HG02763 (cell line): ENCODE data around the gene ITPK1.

Source experiments
- ATAC-seq: cut with Tn5 transposase; IDR thresholded peaks from one replicate; pipeline ENCODE4 v1.9.1; 2021; ENCODE audit warnings: mild to moderate bottlenecking, moderate library complexity; ENCODE audit not compliant: unreplicated experiment

ITPK1 gene

DNA sequence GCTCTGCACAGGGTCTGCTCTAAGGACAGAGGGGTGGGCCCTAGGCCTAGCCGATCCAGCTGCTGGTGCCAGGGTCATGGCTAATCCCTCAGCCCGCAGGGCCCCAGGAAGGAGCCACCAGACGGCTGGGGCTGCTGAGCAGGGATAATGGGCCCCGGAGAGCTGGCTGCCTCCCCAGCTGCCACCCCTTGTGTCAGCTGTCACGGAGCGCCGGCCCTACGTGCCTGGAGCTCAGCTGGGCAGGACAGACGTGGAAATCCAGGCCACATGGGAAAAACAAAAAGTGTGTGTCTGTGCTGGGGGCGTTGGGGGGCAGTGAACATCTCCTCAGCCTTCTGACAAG is 156.6 kb downstream of the ITPK1 start:
- no peak for ATAC-seq

- no peak for ATAC-seq
These were observed 157.1 kb downstream of the ITPK1 start for GRCh38 chr14:92958373-92959188.

GRCh38 chr14:92956961-92957360 is 158.8 kb downstream of the ITPK1 start:
- no peak for ATAC-seq

- no peak for ATAC-seq
These were observed 160.3 kb downstream of the ITPK1 start for GRCh38 chr14:92955381-92955780.

GRCh38 chr14:92954933-92955332 is 160.8 kb downstream of the ITPK1 start:
- no peak for ATAC-seq

DNA sequence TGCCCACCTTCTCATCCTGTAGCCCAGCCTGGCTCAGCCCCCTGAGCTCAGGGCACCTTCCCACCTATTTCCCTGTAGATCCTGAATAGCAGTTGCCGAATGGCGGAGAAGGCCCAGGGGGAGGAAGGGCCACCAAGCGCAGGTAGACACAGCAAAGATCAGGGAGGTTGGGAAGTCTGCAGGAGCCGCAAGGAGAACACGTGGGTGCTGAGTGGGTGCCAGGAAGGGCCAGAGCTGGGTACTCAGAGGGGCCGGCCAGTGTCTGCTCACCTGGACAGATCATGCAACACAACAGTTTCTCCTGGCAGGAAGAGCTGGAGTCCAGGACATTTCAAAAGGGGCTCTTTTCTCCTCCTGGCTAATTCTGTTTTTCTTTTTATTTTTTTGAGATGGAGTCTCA is 162.2 kb downstream of the ITPK1 start:
- no peak for ATAC-seq

DNA sequence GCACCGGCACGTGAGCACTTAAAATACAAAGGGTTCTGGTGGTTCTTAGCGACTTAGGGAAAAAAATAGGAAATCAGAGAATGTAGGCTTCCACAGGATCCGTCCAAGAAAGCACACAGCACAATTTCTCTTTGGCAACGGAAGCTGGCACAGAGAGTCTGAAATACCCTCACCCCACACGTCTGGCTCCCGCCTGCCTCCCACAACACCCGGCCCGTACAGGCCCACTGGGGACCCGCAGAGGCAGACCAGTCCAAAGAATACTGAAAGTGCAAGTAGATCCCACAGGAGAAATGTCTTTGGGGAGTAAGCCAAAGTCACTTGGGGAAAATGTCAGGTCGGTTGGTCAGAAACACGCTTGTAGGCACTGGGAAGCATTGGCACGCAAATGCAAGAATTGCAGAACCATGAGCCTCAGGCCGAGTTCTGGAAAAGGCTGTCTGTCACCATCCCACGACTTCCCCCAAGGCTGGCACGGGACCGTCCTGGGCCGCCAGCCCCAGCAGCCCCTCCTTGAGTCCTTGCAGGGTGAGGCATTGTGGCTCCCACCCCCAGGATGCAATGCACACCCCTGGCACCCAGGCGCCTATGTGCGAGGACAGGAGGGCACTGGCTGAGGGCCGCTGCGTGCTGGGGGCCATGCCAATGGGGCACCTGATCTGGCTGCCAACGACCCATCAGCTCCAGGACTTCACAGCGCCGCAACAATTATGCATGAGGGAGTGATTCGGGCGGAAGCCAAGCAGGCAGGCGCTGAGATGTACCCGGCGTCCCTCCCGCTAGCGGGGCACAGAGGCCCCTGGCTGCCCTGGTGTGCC is 163.0 kb downstream of the ITPK1 start:
- ATAC-seq = no peak

DNA sequence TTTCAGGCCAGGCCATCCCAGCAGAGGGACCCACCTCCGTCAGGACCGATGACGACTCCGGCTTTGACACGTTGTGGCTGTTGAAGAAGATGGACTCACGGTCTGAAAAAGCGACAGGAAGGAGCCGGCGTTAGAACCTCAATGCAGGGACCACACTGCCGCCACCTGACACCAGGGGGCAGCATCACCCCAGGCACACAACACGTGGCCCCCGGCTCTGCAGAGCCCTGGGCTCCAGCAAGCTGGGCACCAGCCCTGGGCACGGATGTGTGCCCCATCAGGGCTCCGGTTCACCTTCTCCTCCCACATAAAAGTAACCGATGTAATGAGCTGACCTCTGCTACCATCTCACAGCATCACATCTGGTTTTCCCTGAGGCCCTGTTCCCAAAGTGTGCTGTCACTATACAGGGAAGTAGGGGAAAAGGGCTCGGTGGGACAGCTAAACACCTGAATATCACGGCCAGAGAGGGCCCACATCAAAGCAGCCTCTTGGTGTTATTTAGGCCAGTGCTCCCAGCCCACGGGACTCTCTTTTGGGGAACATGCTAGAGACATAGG is 163.7 kb downstream of the ITPK1 start:
- peak; percentile 74 for ATAC-seq

GRCh38 chr14:92951261-92951660 is 164.5 kb downstream of the ITPK1 start:
- no peak for ATAC-seq

DNA sequence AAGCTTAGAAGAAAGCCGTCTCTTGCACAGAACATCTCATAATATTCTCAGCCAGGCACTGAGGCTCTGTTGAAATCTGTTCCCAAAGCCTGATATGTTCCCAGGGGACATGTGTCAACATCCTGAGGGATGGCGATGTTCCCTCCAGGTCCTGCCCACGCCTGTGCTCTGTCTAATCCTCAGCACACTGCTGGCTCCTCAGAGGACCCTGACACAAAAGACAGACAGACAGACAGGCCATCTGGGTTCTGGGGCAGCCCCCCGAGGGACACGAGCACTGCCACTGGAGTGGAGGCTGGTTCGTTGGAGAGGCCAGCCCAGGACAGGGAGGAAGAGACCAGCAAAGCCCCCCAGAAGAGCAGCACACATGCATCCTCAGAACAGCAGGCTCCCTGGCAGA is 165.0 kb downstream of the ITPK1 start:
- ATAC-seq = no peak

DNA sequence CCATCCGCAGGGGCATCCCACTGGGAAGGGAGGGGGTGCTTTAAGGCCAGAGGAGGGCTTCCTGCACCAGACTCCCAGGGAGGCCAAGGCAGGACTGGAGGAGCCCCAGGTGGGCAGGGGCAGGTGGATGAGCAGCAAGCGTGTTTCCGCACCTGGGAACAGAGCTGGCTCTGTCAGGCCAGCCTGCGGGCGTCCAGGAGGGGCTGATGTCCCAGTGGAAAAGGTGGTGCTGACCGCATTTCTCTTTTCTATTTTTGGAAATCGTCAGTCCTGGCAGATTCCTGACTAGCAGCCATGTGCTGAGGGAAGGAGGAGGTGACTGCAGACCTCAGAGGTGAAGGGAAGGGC is 165.6 kb downstream of the ITPK1 start:
- no peak for ATAC-seq

GRCh38 chr14:92949496-92950192 is 166.1 kb downstream of the ITPK1 start:
- ATAC-seq = no peak

- ATAC-seq = no peak
These were observed 167.1 kb downstream of the ITPK1 start for GRCh38 chr14:92948647-92949046.

DNA sequence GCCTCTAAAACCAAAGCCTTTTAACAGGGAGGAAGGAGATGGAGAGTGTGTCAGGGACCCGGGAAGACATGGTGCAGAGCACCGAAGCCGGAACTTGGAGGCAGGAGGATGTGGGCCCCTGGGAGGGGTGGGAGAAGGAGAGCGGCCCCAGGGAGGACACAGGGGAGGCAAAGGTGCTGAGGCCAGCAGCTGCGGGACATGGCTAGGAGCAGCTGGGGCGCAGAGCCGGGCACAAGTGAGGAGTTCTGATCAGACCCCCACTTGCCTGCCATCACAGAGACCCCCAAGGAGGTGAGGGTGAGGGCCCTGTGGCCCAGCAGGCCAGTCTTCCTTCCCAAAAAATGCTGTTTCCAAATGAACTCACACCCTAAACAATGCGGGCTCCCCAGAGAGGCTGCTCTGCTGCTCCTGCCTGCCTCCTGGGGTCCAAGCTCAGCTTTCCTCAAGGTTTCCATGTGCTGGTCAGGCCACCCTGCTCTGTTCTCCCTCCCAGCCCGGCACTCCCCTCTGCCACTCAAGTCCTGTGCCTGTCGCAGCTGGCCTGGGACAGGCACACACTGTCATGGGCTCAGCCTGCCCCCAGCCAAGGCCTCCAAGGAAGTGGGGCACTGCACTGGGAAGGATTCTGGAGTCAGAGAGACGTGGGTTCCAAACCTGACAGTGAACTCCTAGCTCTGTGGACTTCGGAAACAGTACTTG is 168.7 kb downstream of the ITPK1 start:
- no peak for ATAC-seq

DNA sequence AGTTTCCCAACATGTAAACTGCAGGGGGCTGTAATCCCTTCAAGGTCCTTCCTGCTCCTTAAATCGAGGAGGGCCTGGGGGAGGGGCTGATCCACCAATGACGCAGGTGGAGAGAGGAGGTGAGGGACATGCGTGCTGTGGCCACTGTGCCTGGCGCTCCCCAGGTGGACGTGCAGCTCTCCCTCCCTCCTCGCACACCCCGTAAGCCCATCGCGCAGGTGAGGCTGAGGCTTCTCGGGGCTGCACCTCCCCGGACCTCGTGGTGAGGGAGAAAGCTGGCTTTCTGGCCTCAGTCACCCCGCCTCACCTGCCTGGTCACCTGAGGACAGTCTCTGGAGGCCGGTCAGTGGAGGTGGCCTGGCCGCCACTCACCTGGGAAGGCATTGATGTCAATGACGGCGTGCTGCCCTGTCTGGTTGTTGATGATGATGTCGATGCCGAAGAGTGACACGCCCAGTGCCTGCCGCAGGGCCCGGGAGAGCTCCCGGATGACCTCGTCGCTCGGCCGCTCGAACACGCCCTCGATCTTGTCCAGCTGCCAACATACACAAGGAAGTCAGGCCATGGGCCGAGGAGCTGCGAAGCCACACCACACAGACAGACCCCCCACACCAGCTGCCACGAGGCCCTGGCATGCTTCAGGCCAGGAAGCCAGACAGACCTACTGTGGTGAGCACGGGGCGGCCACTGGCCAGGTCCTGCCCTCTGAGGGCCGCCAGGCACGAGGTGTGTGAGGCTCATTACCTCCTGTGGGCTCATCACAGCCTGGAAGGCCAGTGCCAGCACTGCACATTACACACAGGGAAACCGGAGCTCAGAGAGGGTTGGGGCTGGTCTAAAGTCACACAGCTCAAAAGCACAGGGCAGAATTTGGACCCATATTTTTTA is 169.5 kb downstream of the ITPK1 start:
- no peak for ATAC-seq

- no peak for ATAC-seq
These were observed 170.2 kb downstream of the ITPK1 start for GRCh38 chr14:92945544-92945943.

DNA sequence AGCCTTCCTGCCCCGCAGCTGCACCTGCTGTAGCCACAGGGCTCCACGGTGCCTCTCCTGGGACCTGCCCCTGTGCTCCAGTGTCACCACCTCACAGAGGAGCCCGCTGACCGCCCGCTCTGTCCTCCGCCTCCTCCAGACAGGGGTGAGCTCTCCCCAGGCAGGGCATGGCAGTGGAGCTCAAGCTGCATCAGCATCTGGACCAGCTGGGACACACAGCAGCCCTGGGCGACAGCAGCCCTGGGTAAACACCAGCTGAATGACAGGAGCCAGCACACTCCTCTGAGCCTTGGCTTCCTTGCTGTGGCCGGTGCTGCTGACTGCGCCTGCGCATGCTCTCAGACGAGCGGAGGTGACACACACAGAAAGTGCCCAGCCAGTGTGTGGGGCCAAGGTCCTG is 170.7 kb downstream of the ITPK1 start:
- no peak for ATAC-seq

DNA sequence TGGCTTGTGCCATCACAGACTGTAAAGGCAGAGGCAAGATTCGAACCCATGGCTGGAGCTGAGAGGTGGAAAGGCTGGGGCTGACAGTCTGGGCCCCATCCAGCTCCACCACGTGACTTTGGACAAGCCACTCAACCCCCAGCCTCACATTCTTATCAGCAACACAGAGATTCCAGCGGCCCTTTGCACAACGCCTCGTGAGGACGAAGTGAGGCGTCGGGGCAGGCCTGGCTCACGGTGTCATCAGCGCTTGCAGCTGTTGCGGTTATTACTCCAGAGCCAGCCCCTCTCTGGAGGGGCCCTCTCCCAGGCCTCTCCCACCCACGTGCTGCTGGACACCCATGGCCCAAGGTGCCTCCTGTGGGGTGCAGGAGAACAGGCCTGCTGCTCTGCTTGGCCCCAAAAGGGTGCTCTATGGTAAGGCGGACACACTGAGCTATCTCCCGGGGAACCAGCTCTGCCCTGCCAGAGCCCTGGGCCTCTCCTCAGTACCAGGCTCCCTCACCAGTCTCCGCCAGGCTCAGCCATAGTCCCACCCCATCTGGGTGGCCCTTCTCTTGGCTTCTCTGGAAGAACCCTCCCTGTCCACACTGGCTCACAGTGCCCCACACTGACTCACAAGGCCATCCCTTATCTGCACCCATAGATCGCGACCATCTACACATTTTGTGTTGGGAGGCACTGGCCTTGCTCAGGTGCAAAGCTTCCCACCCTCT is 171.7 kb downstream of the ITPK1 start:
- ATAC-seq = no peak

- no peak for ATAC-seq
These were observed 172.6 kb downstream of the ITPK1 start for GRCh38 chr14:92942976-92943710.
